MM.1S (cell line): ENCODE measurements around the gene FALEC.

Experiments
- DNase-seq: peaks from one replicate; pipeline ENCODE4 v3.0.0-alpha.2; 2015
- H2AFZ ChIP-seq: fragments of 300-600 bp; sonication (generic); 2 replicates; pipeline ENCODE4 v1.6.0; 2016; ENCODE audit warnings: antibody characterized with exemption, low read length
- H3F3A ChIP-seq: fragments of 300-600 bp; sonication (generic); 2 replicates; pipeline ENCODE4 v1.6.1; 2016; ENCODE audit warnings: mild to moderate bottlenecking, antibody characterized with exemption, low read length, moderate library complexity, mixed read lengths; ENCODE audit not compliant: insufficient read depth
- H3K27ac ChIP-seq: fragments of 300-600 bp; sonication (generic); 2 replicates; pipeline ENCODE4 v1.5.1; 2016; ENCODE audit warnings: mild to moderate bottlenecking, low read length
- H3K27me3 ChIP-seq: fragments of 300-600 bp; sonication (generic); replicated peaks from 2 replicates; pipeline ENCODE4 v1.6.0; 2016; ENCODE audit warnings: low read length; ENCODE audit not compliant: insufficient read depth
- H3K36me3 ChIP-seq: fragments of 300-600 bp; sonication (generic); replicated peaks from 2 replicates; pipeline ENCODE4 v1.6.1; 2016; ENCODE audit warnings: mild to moderate bottlenecking, low read length, mixed read lengths; ENCODE audit not compliant: insufficient read depth
- H3K4me1 ChIP-seq: fragments of 300-600 bp; sonication (generic); 2 replicates; pipeline ENCODE4 v1.6.1; 2016; ENCODE audit warnings: low read length, mixed read lengths
- H3K4me2 ChIP-seq: fragments of 300-600 bp; sonication (generic); 2 replicates; pipeline ENCODE4 v1.6.0; 2016; ENCODE audit warnings: low read depth, low read length
- H3K4me3 ChIP-seq: fragments of 300-600 bp; sonication (generic); 2 replicates; pipeline ENCODE4 v1.5.1; 2016; ENCODE audit warnings: low read length, mixed read lengths
- H3K79me2 ChIP-seq: fragments of 300-600 bp; sonication (generic); 2 replicates; pipeline ENCODE4 v1.6.1; 2016; ENCODE audit warnings: mixed run types, low read length, mixed read lengths
- H3K9ac ChIP-seq: fragments of 300-600 bp; sonication (generic); 2 replicates; pipeline ENCODE4 v1.6.1; 2016; ENCODE audit warnings: low read length, mixed read lengths
- H3K9me2 ChIP-seq: fragments of 300-600 bp; sonication (generic); replicated peaks from 2 replicates; pipeline ENCODE4 v1.6.1; 2016; ENCODE audit warnings: mild to moderate bottlenecking, low read length, mixed read lengths; ENCODE audit not compliant: insufficient read depth
- H3K9me3 ChIP-seq: fragments of 300-600 bp; sonication (generic); replicated peaks from 2 replicates; pipeline ENCODE4 v1.6.1; 2016; ENCODE audit warnings: mild to moderate bottlenecking, low read length, mixed read lengths; ENCODE audit not compliant: insufficient read depth
- H4K20me1 ChIP-seq: fragments of 300-600 bp; sonication (generic); 2 replicates; pipeline ENCODE4 v1.6.1; 2016; ENCODE audit warnings: mild to moderate bottlenecking, low read length, moderate library complexity, mixed read lengths; ENCODE audit not compliant: insufficient read depth
- EZH2 ChIP-seq: fragments of 300-600 bp; sonication (generic); optimal IDR thresholded peaks from 2 replicates; pipeline ENCODE3; 2017; ENCODE audit warnings: low read depth, mild to moderate bottlenecking, antibody characterized with exemption, low read length, mixed read lengths
- EZH2phosphoT487 ChIP-seq: fragments of 300-600 bp; sonication (generic); IDR thresholded peaks from 2 replicates; pipeline ENCODE4 v1.6.1; 2018; ENCODE audit warnings: antibody characterized with exemption, low read length
- TF ChIP-seq, protein P1 (sequence below): fragments of 300-600 bp; sonication (generic); IDR thresholded peaks from 2 replicates; pipeline ENCODE4 v1.5.1; 2016; ENCODE audit warnings: antibody characterized with exemption, low read length, mixed read lengths

Gene FALEC

GRCh38 chr1:150536836-150537731, 21.5 kb downstream of the FALEC start:
- Histone ChIP-seq H3K9ac (no peak overlapping the region), H3K36me3 (no peaks in the 10 kb centered on the region), H3K27me3 (no peaks in the 10 kb centered on the region), H3K9me3 (no peaks in the 10 kb centered on the region), H3K79me2 (no peaks in the 10 kb centered on the region), H3K27ac (no peak overlapping the region), H2AFZ (no peak overlapping the region), H3F3A (no peaks in the 10 kb centered on the region), H3K9me2 (no peaks in the 10 kb centered on the region), H3K4me1 (no peaks in the 10 kb centered on the region), H3K4me2 (no peak overlapping the region), H3K4me3 (no peak overlapping the region), H4K20me1 (no peaks in the 10 kb centered on the region)
- TF ChIP-seq, protein P1, sequence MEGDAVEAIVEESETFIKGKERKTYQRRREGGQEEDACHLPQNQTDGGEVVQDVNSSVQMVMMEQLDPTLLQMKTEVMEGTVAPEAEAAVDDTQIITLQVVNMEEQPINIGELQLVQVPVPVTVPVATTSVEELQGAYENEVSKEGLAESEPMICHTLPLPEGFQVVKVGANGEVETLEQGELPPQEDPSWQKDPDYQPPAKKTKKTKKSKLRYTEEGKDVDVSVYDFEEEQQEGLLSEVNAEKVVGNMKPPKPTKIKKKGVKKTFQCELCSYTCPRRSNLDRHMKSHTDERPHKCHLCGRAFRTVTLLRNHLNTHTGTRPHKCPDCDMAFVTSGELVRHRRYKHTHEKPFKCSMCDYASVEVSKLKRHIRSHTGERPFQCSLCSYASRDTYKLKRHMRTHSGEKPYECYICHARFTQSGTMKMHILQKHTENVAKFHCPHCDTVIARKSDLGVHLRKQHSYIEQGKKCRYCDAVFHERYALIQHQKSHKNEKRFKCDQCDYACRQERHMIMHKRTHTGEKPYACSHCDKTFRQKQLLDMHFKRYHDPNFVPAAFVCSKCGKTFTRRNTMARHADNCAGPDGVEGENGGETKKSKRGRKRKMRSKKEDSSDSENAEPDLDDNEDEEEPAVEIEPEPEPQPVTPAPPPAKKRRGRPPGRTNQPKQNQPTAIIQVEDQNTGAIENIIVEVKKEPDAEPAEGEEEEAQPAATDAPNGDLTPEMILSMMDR: no peak
- TF ChIP-seq EZH2phosphoT487 (no peak), EZH2 (no peak)
- no peak for DNase-seq

GRCh38 chr1:150537732-150538684, 22.5 kb downstream of the FALEC start:
- no peak for DNase-seq
- H3K27me3 ChIP-seq: no peaks in the 10 kb centered on the region
- no peaks in the 10 kb centered on the region for H3K36me3 ChIP-seq
- no peak overlapping the region for H2AFZ ChIP-seq
- H3K9me2 ChIP-seq: no peaks in the 10 kb centered on the region
- no peaks in the 10 kb centered on the region for H3F3A ChIP-seq
- H3K4me3 ChIP-seq: no peak overlapping the region
- H4K20me1 ChIP-seq: no peaks in the 10 kb centered on the region
- no peaks in the 10 kb centered on the region for H3K9me3 ChIP-seq
- H3K27ac ChIP-seq: no peak overlapping the region
- H3K4me1 ChIP-seq: no peaks in the 10 kb centered on the region
- no peaks in the 10 kb centered on the region for H3K79me2 ChIP-seq
- TF ChIP-seq, protein P1: no peak
- TF ChIP-seq EZH2phosphoT487 (no peak), EZH2 (no peak)
- H3K4me2 ChIP-seq: no peak overlapping the region
- no peak overlapping the region for H3K9ac ChIP-seq

DNA sequence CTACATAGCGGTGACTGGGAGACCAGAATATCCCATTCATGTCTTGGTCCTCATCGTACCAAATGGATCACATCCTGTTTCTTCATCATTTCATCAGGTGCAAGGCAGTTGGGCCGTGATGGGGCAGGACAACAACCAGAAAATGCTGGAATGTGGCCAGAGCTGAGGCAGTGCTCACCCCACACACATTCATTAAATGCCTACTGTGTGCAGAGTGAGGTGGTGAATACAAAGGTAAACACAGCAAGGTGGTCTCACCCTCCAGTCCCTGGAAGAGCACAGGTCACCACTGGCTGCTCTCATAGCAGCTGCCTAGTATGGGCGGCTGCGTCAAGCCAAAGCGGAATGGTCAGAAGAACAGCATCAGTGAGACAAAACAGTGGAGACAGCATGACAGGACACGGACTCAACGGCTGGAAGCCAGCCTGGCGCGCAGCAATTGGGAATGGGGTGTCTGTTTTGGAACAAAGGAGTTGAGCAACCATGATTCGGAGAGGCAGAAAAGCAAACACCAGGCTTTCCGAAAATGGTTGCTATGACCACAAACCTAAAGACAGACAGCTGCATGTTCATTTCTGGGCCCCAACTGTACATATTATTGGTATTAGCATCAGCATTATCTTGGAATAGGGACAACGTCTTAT, 28.1 kb downstream of the FALEC start:
- no peak overlapping the region for H3K27ac ChIP-seq

More for the DNA sequence above, 28.1 kb downstream of the FALEC start:
- DNase-seq: no peak
- H3K4me2 ChIP-seq: no peak overlapping the region
- H3K27me3 ChIP-seq: no peaks in the 10 kb centered on the region
- 0 out of 2 replicates have a peak, but pooled peaks cover 2% of the 10 kb centered on the region for H3K4me1 ChIP-seq
- no peaks in the 10 kb centered on the region for H3K79me2 ChIP-seq
- no peak overlapping the region for H3K9ac ChIP-seq
- H3K9me2 ChIP-seq: no peaks in the 10 kb centered on the region
- no peak overlapping the region for H3K4me3 ChIP-seq
- TF ChIP-seq, protein P1: no peak
- no peak for TF ChIP-seq EZH2phosphoT487
- TF ChIP-seq EZH2: no peak
- no peaks in the 10 kb centered on the region for H3K9me3 ChIP-seq
- no peaks in the 10 kb centered on the region for H3F3A ChIP-seq
- H4K20me1 ChIP-seq: no peaks in the 10 kb centered on the region
- H2AFZ ChIP-seq: no peak overlapping the region
- H3K36me3 ChIP-seq: no peaks in the 10 kb centered on the region
